Stimulated activated CD8-positive, alpha-beta memory T cell treated with anti-CD3 and anti-CD28 coated beads, Interleukin-4, amount 100 ng/mL, for 48 hours (primary cell): Measurements from ENCODE around the gene TSC22D3.

Experiments
- DNase-seq: peaks from one replicate; pipeline ENCODE4 v3.0.0-alpha.2; 2020

TSC22D3 gene

GRCh38 chrX:107729558-107730297, 45.9 kb downstream of the TSC22D3 start:
- no peak for DNase-seq

- DNase-seq = no peak
Observed at GRCh38 chrX:107728371-107729099, 47.1 kb downstream of the TSC22D3 start.

GRCh38 chrX:107726816-107727534, 48.6 kb downstream of the TSC22D3 start:
- DNase-seq = no peak

- no peak for DNase-seq
Observed at GRCh38 chrX:107725761-107726555, 49.6 kb downstream of the TSC22D3 start.

GRCh38 chrX:107724653-107725052, 50.9 kb downstream of the TSC22D3 start:
- no peak for DNase-seq

- DNase-seq = no peak
Observed at GRCh38 chrX:107723511-107723910, 52.1 kb downstream of the TSC22D3 start.

- no peak for DNase-seq
Observed at GRCh38 chrX:107721966-107722707, 53.5 kb downstream of the TSC22D3 start.

GRCh38 chrX:107721318-107721717, 54.3 kb downstream of the TSC22D3 start:
- no peak for DNase-seq

GRCh38 chrX:107718156-107718621, 57.4 kb downstream of the TSC22D3 start:
- peak; percentile 78 for DNase-seq

GRCh38 chrX:107716816-107717700, 58.5 kb downstream of the TSC22D3 start:
- peak; percentile 84 for DNase-seq

- no peak for DNase-seq
Observed at GRCh38 chrX:107716118-107716684, 59.4 kb downstream of the TSC22D3 start.

GRCh38 chrX:107715331-107716117, 60.1 kb downstream of the TSC22D3 start:
- peak; percentile 25 for DNase-seq

- DNase-seq = peak; percentile 29
Observed at GRCh38 chrX:107714206-107714891, 61.2 kb downstream of the TSC22D3 start.

- no peak for DNase-seq
Observed at GRCh38 chrX:107713543-107714205, 61.9 kb downstream of the TSC22D3 start.

- no peak for DNase-seq
Observed at GRCh38 chrX:107713203-107713542, 62.4 kb downstream of the TSC22D3 start.

GRCh38 chrX:107712231-107713202, 63.1 kb downstream of the TSC22D3 start:
- no peak for DNase-seq

GRCh38 chrX:107711521-107712181, 63.9 kb downstream of the TSC22D3 start:
- no peak for DNase-seq
